SKM-1 (cell line): Measurements from ENCODE around the gene HMMR.
A peak's percentile ranks its signal among the peaks of the same experiment; 100 is the strongest.

Experiments used
- DNase-seq: peaks from one replicate; lab custom pipeline; 2025; ENCODE audit not compliant: unreplicated experiment; lab: John Stamatoyannopoulos, UW

Gene HMMR

GRCh38 chr5:163456840-163457239 is 3.6 kb upstream of the HMMR start:
- no peak for DNase-seq

GRCh38 chr5:163458778-163459385 is 1.6 kb upstream of the HMMR start:
- DNase-seq, result no peak

GRCh38 chr5:163459462-163459818 is 992 bp upstream of the HMMR start:
- no peak for DNase-seq

- DNase-seq, result peak; percentile 97
These were observed 442 bp upstream of the HMMR start, which contains the start of gene NUDCD2 for GRCh38 chr5:163459819-163460561. TSS of gene NUDCD2 (minus strand) at chr5:163460102. CDS start at chr5:163460050, 52 bp downstream.

GRCh38 chr5:163463063-163463435 is 2.6 kb downstream of the HMMR start:
- DNase-seq, result no peak

- DNase-seq, result no peak
These were observed 7.2 kb downstream of the HMMR start for GRCh38 chr5:163467682-163468081.

- no peak for DNase-seq
These were observed 13.3 kb downstream of the HMMR start for GRCh38 chr5:163473635-163474243.

- peak; percentile 16 for DNase-seq
These were observed 15.0 kb downstream of the HMMR start for GRCh38 chr5:163475411-163475810.

- no peak for DNase-seq
These were observed 17.9 kb downstream of the HMMR start for GRCh38 chr5:163478126-163478981.

- DNase-seq, result no peak
These were observed 18.5 kb downstream of the HMMR start for GRCh38 chr5:163478982-163479271.

- no peak for DNase-seq
These were observed 28.8 kb downstream of the HMMR start for GRCh38 chr5:163489055-163489744.

GRCh38 chr5:163489745-163490075 is 29.3 kb downstream of the HMMR start:
- no peak for DNase-seq

GRCh38 chr5:163496286-163496685 is 35.9 kb downstream of the HMMR start:
- DNase-seq, result no peak

- no peak for DNase-seq
These were observed 36.9 kb downstream of the HMMR start for GRCh38 chr5:163497315-163497714.

GRCh38 chr5:163498886-163499285 is 38.5 kb downstream of the HMMR start:
- DNase-seq, result no peak

- DNase-seq, result no peak
These were observed 42.1 kb downstream of the HMMR start for GRCh38 chr5:163502521-163502920.

- DNase-seq, result peak; percentile 50
These were observed 43.0 kb downstream of the HMMR start for GRCh38 chr5:163503106-163504078.

- DNase-seq, result peak; percentile 33
These were observed 43.9 kb downstream of the HMMR start for GRCh38 chr5:163504079-163504931.

- DNase-seq, result no peak
These were observed 44.6 kb downstream of the HMMR start for GRCh38 chr5:163505049-163505367.
